Measurements from ENCODE around the gene TMEM39B. TPM values are rescaled to one million over a fixed set of nuclear protein-coding genes. Genes with fewer than 3 reads are reported as not detected.

The TMEM39B gene
- total and polyA plus RNA-seq, 10 donors: 6.4 to 18.6 (median 12.0) TPM

- WGBS, 5 donors: 0 to 2% (median 0%) methylated on average over 4 of the region's 4 CpGs
- H3K27me3 ChIP-seq (replicated peaks in 1 of 7): no peaks in the 10 kb centered on the region
- intact Hi-C loops (cut with DNase I; ENCODE audit: low total_unique reads): loop anchor here (10.0 kb wide), 1 partner anchor 52 kb away; the partner anchor contains the start of gene KHDRBS1
- H3K9me3 ChIP-seq: no peaks in the 10 kb centered on the region
- no peak for DNase-seq
- no peak for TF ChIP-seq CTCF (IDR thresholded peaks at IDR 0.05 in 8 of 11, conservative IDR thresholded peaks at IDR 0.05 in 3 of 11)
- peak in 1 of 3 donors; percentile 79 for TF ChIP-seq POLR2AphosphoS5 (IDR thresholded peaks at IDR 0.05)
- TF ChIP-seq POLR2A (IDR thresholded peaks at IDR 0.05): no peak
- H3K36me3 ChIP-seq: peaks cover 0 to 13% (median 0%) of the 10 kb centered on the region in 6 donors
- H3K27ac ChIP-seq: peak overlapping the region in 7 of 8 donors; percentile 42 to 75 (median 61)
- no peak overlapping the region for H3K4me3 ChIP-seq
- peaks cover 4 to 54% (median 20%) of the 10 kb centered on the region in 6 donors for H3K4me1 ChIP-seq
Observed at GRCh38 chr1:32066489-32066873, 6.3 kb upstream of the TMEM39B start.

- no peak overlapping the region for H3K27ac ChIP-seq
- H3K4me3 ChIP-seq: no peak overlapping the region
- 79 to 90% (median 89%) methylated on average over 5 of the region's 5 CpGs for WGBS, 5 donors
- peaks cover 18 to 64% (median 37%) of the 10 kb centered on the region in 6 donors for H3K4me1 ChIP-seq
- H3K36me3 ChIP-seq: no peaks in the 10 kb centered on the region
- no peak for TF ChIP-seq POLR2A (IDR thresholded peaks at IDR 0.05)
- TF ChIP-seq POLR2AphosphoS5 (IDR thresholded peaks at IDR 0.05): no peak
- no peak for TF ChIP-seq CTCF (IDR thresholded peaks at IDR 0.05 in 8 of 11, conservative IDR thresholded peaks at IDR 0.05 in 3 of 11)
- peak; percentile 4 for DNase-seq
- no peaks in the 10 kb centered on the region for H3K9me3 ChIP-seq
- intact Hi-C loops (cut with DNase I; ENCODE audit: low total_unique reads): loop anchor here (10.0 kb wide), 1 partner anchor 54 kb away; the partner anchor contains the start of gene KHDRBS1
- no peaks in the 10 kb centered on the region for H3K27me3 ChIP-seq (replicated peaks in 1 of 7)
Observed at GRCh38 chr1:32068957-32069588, 3.7 kb upstream of the TMEM39B start.

GRCh38 chr1:32071758-32072621 lies 749 bp upstream of the TMEM39B start:
- Histone ChIP-seq H3K27me3 (replicated peaks in 1 of 7) (no peaks in the 10 kb centered on the region), H3K4me3 (peak overlapping the region; percentile 50 to 91 (median 69)), H3K36me3 (peaks cover 0 to 22% (median 16%) of the 10 kb centered on the region in 6 donors), H3K9me3 (no peaks in the 10 kb centered on the region), H3K4me1 (peaks cover 15 to 73% (median 32%) of the 10 kb centered on the region in 6 donors), H3K27ac (peak overlapping the region; percentile 66 to 96 (median 92))
- TF ChIP-seq POLR2AphosphoS5 (IDR thresholded peaks at IDR 0.05) (no peak), POLR2A (IDR thresholded peaks at IDR 0.05) (no peak), CTCF (IDR thresholded peaks at IDR 0.05 in 8 of 11, conservative IDR thresholded peaks at IDR 0.05 in 3 of 11) (no peak)
- 15 to 17% (median 16%) methylated on average over 14 of the region's 14 CpGs for WGBS, 5 donors
- no peak for DNase-seq
- intact Hi-C loops (cut with DNase I; ENCODE audit: low total_unique reads): no loop called here

Measured in spleen (tissue), 11 donors.